ENCODE data around the gene GPR161. TPM values are rescaled to one million over a fixed set of nuclear protein-coding genes. Genes with fewer than 3 reads are reported as not detected.
A peak's percentile ranks its signal among the peaks of the same experiment; 100 is the strongest.

The GPR161 gene
- total and polyA plus RNA-seq, 2 donors from 2014 or later: 1.4 to 4.2 TPM

- DNase-seq: no peak
- no peaks in the 10 kb centered on the region for H3K9me3 ChIP-seq (ENCODE audit: control insufficient read depth in 2 of 3, insufficient read depth in 1 of 3, low read length in 3 of 3)
- no peak overlapping the region for H3K9ac ChIP-seq (ENCODE audit: low read length in 3 of 3)
- H3K4me1 ChIP-seq (ENCODE audit: control insufficient read depth in 2 of 3, insufficient read depth in 2 of 3, low read depth in 1 of 3, low read length in 3 of 3): no peaks in the 10 kb centered on the region
- no peak overlapping the region for H3K4me3 ChIP-seq (ENCODE audit: low read length in 3 of 3)
- H3K36me3 ChIP-seq (ENCODE audit: control insufficient read depth in 2 of 3, insufficient read depth in 3 of 3, low read length in 3 of 3): no peaks in the 10 kb centered on the region
- no peak for FAIRE-seq
- no peaks in the 10 kb centered on the region for H3K27me3 ChIP-seq (ENCODE audit: control insufficient read depth, insufficient read depth, low read length)
- TF ChIP-seq CTCF (IDR thresholded peaks at IDR 0.05; ENCODE audit: borderline replicate concordance, extremely low read depth, insufficient read depth): no peak
- H3K27ac ChIP-seq (ENCODE audit: low read depth in 2 of 2, low read length in 2 of 2): no peak overlapping the region
- intact Hi-C loops (cut with DNase I): no loop called here
Measured at GRCh38 chr1:168146160-168146539, 9.4 kb upstream of the GPR161 start.

- Histone ChIP-seq H3K9ac (ENCODE audit: low read length in 3 of 3) (no peak overlapping the region), H3K27me3 (ENCODE audit: control insufficient read depth, insufficient read depth, low read length) (no peaks in the 10 kb centered on the region), H3K9me3 (ENCODE audit: control insufficient read depth in 2 of 3, insufficient read depth in 1 of 3, low read length in 3 of 3) (no peaks in the 10 kb centered on the region), H3K4me1 (ENCODE audit: control insufficient read depth in 2 of 3, insufficient read depth in 2 of 3, low read depth in 1 of 3, low read length in 3 of 3) (no peaks in the 10 kb centered on the region), H3K4me3 (ENCODE audit: low read length in 3 of 3) (no peak overlapping the region), H3K27ac (ENCODE audit: low read depth in 2 of 2, low read length in 2 of 2) (no peak overlapping the region), H3K36me3 (ENCODE audit: control insufficient read depth in 2 of 3, insufficient read depth in 3 of 3, low read length in 3 of 3) (no peaks in the 10 kb centered on the region)
- intact Hi-C loops (cut with DNase I): no loop called here
- TF ChIP-seq CTCF (IDR thresholded peaks at IDR 0.05; ENCODE audit: borderline replicate concordance, extremely low read depth, insufficient read depth): peak; percentile 99
- peak; percentile 90 to 93 (median 90) for DNase-seq
- peak; percentile 32 for FAIRE-seq
Measured at GRCh38 chr1:168145184-168146159, 8.7 kb upstream of the GPR161 start.

GRCh38 chr1:168141871-168142385, 5.2 kb upstream of the GPR161 start:
- Histone ChIP-seq H3K27me3 (ENCODE audit: control insufficient read depth, insufficient read depth, low read length) (no peaks in the 10 kb centered on the region), H3K36me3 (ENCODE audit: control insufficient read depth in 2 of 3, insufficient read depth in 3 of 3, low read length in 3 of 3) (no peaks in the 10 kb centered on the region), H3K27ac (ENCODE audit: low read depth in 2 of 2, low read length in 2 of 2) (no peak overlapping the region), H3K9ac (ENCODE audit: low read length in 3 of 3) (no peak overlapping the region), H3K4me1 (ENCODE audit: control insufficient read depth in 2 of 3, insufficient read depth in 2 of 3, low read depth in 1 of 3, low read length in 3 of 3) (no peaks in the 10 kb centered on the region), H3K9me3 (ENCODE audit: control insufficient read depth in 2 of 3, insufficient read depth in 1 of 3, low read length in 3 of 3) (no peaks in the 10 kb centered on the region), H3K4me3 (ENCODE audit: low read length in 3 of 3) (no peak overlapping the region)
- intact Hi-C loops (cut with DNase I): no loop called here
- no peak for TF ChIP-seq CTCF (IDR thresholded peaks at IDR 0.05; ENCODE audit: borderline replicate concordance, extremely low read depth, insufficient read depth)
- DNase-seq (no peak), FAIRE-seq (no peak)
